ENCODE data around the gene BBX.
"Not testable (repeated sequence)": the region's sequence is repeated elsewhere in the genome, so short reads cannot be mapped to it uniquely, and the experiment has no call there.

Gene BBX

GRCh38 chr3:107810171-107811071 lies 287.7 kb downstream of the BBX start:
- no peak for DNase-seq

- DNase-seq: no peak
These were observed 290.3 kb downstream of the BBX start for GRCh38 chr3:107813026-107813425.

GRCh38 chr3:107816107-107816506 lies 293.3 kb downstream of the BBX start:
- no peak for DNase-seq

GRCh38 chr3:107817076-107817475 lies 294.3 kb downstream of the BBX start:
- DNase-seq: no peak

- DNase-seq: no peak
These were observed 295.3 kb downstream of the BBX start for GRCh38 chr3:107818025-107818424.

GRCh38 chr3:107819656-107820055 lies 296.9 kb downstream of the BBX start:
- no peak for DNase-seq

GRCh38 chr3:107822308-107822707 lies 299.5 kb downstream of the BBX start:
- no peak for DNase-seq

GRCh38 chr3:107824822-107825371 lies 302.1 kb downstream of the BBX start:
- DNase-seq: no peak

- no peak for DNase-seq
These were observed 302.8 kb downstream of the BBX start for GRCh38 chr3:107825556-107825955.

GRCh38 chr3:107826727-107827126 lies 304.0 kb downstream of the BBX start:
- no peak for DNase-seq

- DNase-seq: no peak
These were observed 306.4 kb downstream of the BBX start for GRCh38 chr3:107829185-107829584.

- no peak for DNase-seq
These were observed 308.8 kb downstream of the BBX start for GRCh38 chr3:107831590-107831989.

- DNase-seq: no peak
These were observed 310.3 kb downstream of the BBX start for GRCh38 chr3:107833043-107833442.

- no peak for DNase-seq
These were observed 311.1 kb downstream of the BBX start for GRCh38 chr3:107833722-107834416.

GRCh38 chr3:107835001-107835400 lies 312.2 kb downstream of the BBX start:
- DNase-seq: not testable (repeated sequence)

- no peak for DNase-seq
These were observed 315.3 kb downstream of the BBX start for GRCh38 chr3:107837895-107838612.

- no peak for DNase-seq
These were observed 319.1 kb downstream of the BBX start for GRCh38 chr3:107841831-107842230.

- no peak for DNase-seq
These were observed 320.2 kb downstream of the BBX start for GRCh38 chr3:107842940-107843339.

GRCh38 chr3:107845380-107846278 lies 322.9 kb downstream of the BBX start:
- DNase-seq: no peak

GRCh38 chr3:107846279-107846852 lies 323.6 kb downstream of the BBX start:
- DNase-seq: peak; percentile 24

- no peak for DNase-seq
These were observed 325.0 kb downstream of the BBX start for GRCh38 chr3:107847791-107848190.
